Fibroblast of upper back skin (primary cell): ENCODE measurements around the gene NLRP10.
"Not testable (repeated sequence)": the region's sequence is repeated elsewhere in the genome, so short reads cannot be mapped to it uniquely, and the experiment has no call there.

Source experiments
- DNase-seq: peaks from one replicate; pipeline ENCODE4 v3.0.0-alpha.2; 2013

NLRP10 gene

GRCh38 chr11:7965386-7965785, at the start of gene NLRP10:
Gene NLRP10, minus strand, starts transcription at chr11:7965447. Its CDS starts 1,952 bp downstream, at chr11:7963495.
- DNase-seq: peak; percentile 63

GRCh38 chr11:8013833-8014232, 48.6 kb upstream of the NLRP10 start:
- DNase-seq: no peak

- DNase-seq: peak; percentile 98
Observed at GRCh38 chr11:8011981-8012444, 46.8 kb upstream of the NLRP10 start.

GRCh38 chr11:8011371-8011770, 46.1 kb upstream of the NLRP10 start:
- DNase-seq: no peak

GRCh38 chr11:8009856-8010255, 44.6 kb upstream of the NLRP10 start:
- no peak for DNase-seq

GRCh38 chr11:8008212-8008611, 43.0 kb upstream of the NLRP10 start:
- DNase-seq: no peak

GRCh38 chr11:8006349-8006977, 41.2 kb upstream of the NLRP10 start:
- peak; percentile 72 for DNase-seq

GRCh38 chr11:8005556-8005955, 40.3 kb upstream of the NLRP10 start:
- DNase-seq: no peak

GRCh38 chr11:8004008-8004407, 38.8 kb upstream of the NLRP10 start:
- DNase-seq: no peak

- no peak for DNase-seq
Observed at GRCh38 chr11:8003187-8003586, 37.9 kb upstream of the NLRP10 start.

GRCh38 chr11:8002676-8003075, 37.4 kb upstream of the NLRP10 start:
- no peak for DNase-seq

GRCh38 chr11:8000390-8000789, 35.1 kb upstream of the NLRP10 start:
- DNase-seq: no peak

- no peak for DNase-seq
Observed at GRCh38 chr11:7999795-8000194, 34.5 kb upstream of the NLRP10 start.

GRCh38 chr11:7994581-7995278, 29.5 kb upstream of the NLRP10 start:
- DNase-seq: no peak

- not testable (repeated sequence) for DNase-seq
Observed at GRCh38 chr11:7987560-7987883, 22.3 kb upstream of the NLRP10 start.

- DNase-seq: peak; percentile 100
Observed at GRCh38 chr11:7986768-7987559, 21.7 kb upstream of the NLRP10 start, which contains the start of gene EIF3F. Gene EIF3F, plus strand, starts transcription at chr11:7987337. Its CDS starts 16 bp downstream, at chr11:7987353.

GRCh38 chr11:7983832-7984590, 18.8 kb upstream of the NLRP10 start:
- DNase-seq: no peak

- no peak for DNase-seq
Observed at GRCh38 chr11:7982582-7983119, 17.4 kb upstream of the NLRP10 start.

- no peak for DNase-seq
Observed at GRCh38 chr11:7981619-7982157, 16.4 kb upstream of the NLRP10 start.

- peak; percentile 90 for DNase-seq
Observed at GRCh38 chr11:7977232-7977917, 12.1 kb upstream of the NLRP10 start.

- DNase-seq: peak; percentile 16
Observed at GRCh38 chr11:7974668-7975067, 9.4 kb upstream of the NLRP10 start.

- peak; percentile 8 for DNase-seq
Observed at GRCh38 chr11:7973011-7973410, 7.8 kb upstream of the NLRP10 start.
